A549 (cell line): Measurements from ENCODE around the gene KRTAP10-10.

Source experiments
- CHD2 ChIP-seq: fragments of 150-350 bp; IDR thresholded peaks from 2 replicates; pipeline ENCODE4 v1.6.1; 2014; ENCODE audit warnings: low read length; ENCODE audit not compliant: partially characterized antibody
- ESRRA ChIP-seq: fragments of 150-350 bp; IDR thresholded peaks from 2 replicates; pipeline ENCODE4 v1.6.1; 2014; ENCODE audit warnings: mild to moderate bottlenecking, low read length, borderline replicate concordance
- JUNB ChIP-seq: fragments of >200 bp; sonication (Bioruptor Twin); formaldehyde crosslinking; IDR thresholded peaks from 2 replicates; pipeline ENCODE4 v1.6.1; 2016
- KDM1A ChIP-seq: fragments of 200-600 bp; sonication (generic); IDR thresholded peaks from 2 replicates; pipeline ENCODE4 v1.6.1; 2016; ENCODE audit warnings: low read depth, mild to moderate bottlenecking
- MAFK ChIP-seq: fragments of 450-650 bp; IDR thresholded peaks from 2 replicates; pipeline ENCODE4 v1.6.1; 2014; ENCODE audit not compliant: partially characterized antibody
- NR3C1 ChIP-seq: fragments of >200 bp; sonication (Bioruptor Twin); formaldehyde crosslinking; IDR thresholded peaks from 3 replicates; pipeline ENCODE4 v1.6.1; 2017
- PHF8 ChIP-seq: fragments of 200-600 bp; sonication (generic); IDR thresholded peaks from 2 replicates; pipeline ENCODE4 v1.6.1; 2016; ENCODE audit warnings: low read depth, mild to moderate bottlenecking, antibody characterized with exemption, moderate library complexity, borderline replicate concordance
- POLR2A ChIP-seq: IDR thresholded peaks from 2 replicates; pipeline ENCODE4 v1.6.1; 2012; ENCODE audit warnings: mild to moderate bottlenecking, low read length
- RCOR1 ChIP-seq: fragments of 150-350 bp; IDR thresholded peaks from 2 replicates; pipeline ENCODE4 v1.6.1; 2014; ENCODE audit warnings: antibody characterized with exemption, low read length, low read depth
- REST ChIP-seq: fragments of 200-600 bp; sonication (generic); IDR thresholded peaks from 2 replicates; pipeline ENCODE4 v1.6.1; 2016; ENCODE audit warnings: antibody characterized with exemption, mild to moderate bottlenecking, moderate library complexity
- TF ChIP-seq, protein P1 (sequence below): fragments of >200 bp; sonication (Bioruptor Twin); formaldehyde crosslinking; IDR thresholded peaks from 3 replicates; pipeline ENCODE4 v1.5.1; 2016
- TF ChIP-seq, protein P2 (sequence below): fragments of 250-450 bp; sonication (Bioruptor Pico); IDR thresholded peaks from 2 replicates; pipeline ENCODE4 v1.5.0; 2021; ENCODE audit warnings: mild to moderate bottlenecking, moderate library complexity, borderline replicate concordance

DNA sequence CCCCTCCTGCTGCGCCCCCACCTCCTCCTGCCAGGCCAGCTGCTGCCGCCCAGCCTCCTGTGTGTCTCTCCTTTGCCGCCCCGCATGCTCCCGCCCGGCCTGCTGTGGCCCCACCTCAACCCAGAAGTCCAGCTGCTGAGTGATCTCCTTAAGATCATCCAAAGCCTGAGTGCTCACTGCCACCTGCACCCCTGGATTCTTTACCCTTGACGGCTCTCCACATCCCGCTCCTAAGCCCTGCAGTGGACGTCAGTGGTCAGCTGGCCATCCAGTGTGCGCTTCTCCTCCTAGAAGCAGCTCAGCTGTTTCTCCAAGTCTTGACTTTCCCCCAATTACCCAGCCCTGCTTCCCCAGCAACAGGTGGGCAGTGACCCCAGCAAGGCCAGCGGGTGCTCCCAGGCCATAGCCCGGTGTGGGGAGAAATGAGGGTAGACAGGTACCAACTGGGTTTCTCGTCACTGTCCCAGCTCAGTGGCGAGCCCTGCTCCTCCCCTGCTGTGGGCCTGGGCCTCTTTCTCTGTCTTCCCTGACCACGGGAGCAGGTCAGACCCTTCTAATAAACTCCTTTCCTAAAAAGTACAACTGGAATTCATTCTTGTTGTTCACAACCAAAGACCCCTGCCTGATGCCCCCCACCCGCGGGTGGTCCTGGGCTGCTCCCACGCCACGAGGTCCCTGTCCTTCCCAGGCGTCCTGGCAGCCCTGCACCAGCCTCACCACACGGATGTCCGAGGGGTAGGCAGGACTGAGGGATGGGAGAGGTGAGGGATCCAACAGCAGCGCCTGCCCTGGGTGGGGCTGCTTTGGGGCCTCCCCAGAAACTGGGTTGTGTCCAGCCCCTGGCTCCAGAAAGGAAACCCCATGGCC, 35.3 kb upstream of the KRTAP10-10 start:
- TF ChIP-seq, protein P1, sequence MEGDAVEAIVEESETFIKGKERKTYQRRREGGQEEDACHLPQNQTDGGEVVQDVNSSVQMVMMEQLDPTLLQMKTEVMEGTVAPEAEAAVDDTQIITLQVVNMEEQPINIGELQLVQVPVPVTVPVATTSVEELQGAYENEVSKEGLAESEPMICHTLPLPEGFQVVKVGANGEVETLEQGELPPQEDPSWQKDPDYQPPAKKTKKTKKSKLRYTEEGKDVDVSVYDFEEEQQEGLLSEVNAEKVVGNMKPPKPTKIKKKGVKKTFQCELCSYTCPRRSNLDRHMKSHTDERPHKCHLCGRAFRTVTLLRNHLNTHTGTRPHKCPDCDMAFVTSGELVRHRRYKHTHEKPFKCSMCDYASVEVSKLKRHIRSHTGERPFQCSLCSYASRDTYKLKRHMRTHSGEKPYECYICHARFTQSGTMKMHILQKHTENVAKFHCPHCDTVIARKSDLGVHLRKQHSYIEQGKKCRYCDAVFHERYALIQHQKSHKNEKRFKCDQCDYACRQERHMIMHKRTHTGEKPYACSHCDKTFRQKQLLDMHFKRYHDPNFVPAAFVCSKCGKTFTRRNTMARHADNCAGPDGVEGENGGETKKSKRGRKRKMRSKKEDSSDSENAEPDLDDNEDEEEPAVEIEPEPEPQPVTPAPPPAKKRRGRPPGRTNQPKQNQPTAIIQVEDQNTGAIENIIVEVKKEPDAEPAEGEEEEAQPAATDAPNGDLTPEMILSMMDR: no peak
- TF ChIP-seq ESRRA: no peak
- no peak for TF ChIP-seq CHD2
- no peak for TF ChIP-seq JUNB
- no peak for TF ChIP-seq MAFK
- TF ChIP-seq, protein P2, sequence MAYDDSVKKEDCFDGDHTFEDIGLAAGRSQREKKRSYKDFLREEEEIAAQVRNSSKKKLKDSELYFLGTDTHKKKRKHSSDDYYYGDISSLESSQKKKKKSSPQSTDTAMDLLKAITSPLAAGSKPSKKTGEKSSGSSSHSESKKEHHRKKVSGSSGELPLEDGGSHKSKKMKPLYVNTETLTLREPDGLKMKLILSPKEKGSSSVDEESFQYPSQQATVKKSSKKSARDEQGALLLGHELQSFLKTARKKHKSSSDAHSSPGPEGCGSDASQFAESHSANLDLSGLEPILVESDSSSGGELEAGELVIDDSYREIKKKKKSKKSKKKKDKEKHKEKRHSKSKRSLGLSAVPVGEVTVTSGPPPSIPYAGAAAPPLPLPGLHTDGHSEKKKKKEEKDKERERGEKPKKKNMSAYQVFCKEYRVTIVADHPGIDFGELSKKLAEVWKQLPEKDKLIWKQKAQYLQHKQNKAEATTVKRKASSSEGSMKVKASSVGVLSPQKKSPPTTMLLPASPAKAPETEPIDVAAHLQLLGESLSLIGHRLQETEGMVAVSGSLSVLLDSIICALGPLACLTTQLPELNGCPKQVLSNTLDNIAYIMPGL (CRISPR knock-in tag): no peak
- no peak for TF ChIP-seq POLR2A
- TF ChIP-seq RCOR1: no peak
- TF ChIP-seq NR3C1: no peak
- TF ChIP-seq PHF8: no peak
- TF ChIP-seq REST: no peak
- no peak for TF ChIP-seq KDM1A
